GM10248 (cell line): ENCODE measurements around the gene LRRC3.

Source experiments
- CTCF ChIA-PET: fragments of 300-600 bp; sonication (Branson Sonifier 250); formaldehyde crosslinking; extraction: SDS; loops from one replicate; lab custom pipeline; 2021; ENCODE audit warnings: antibody characterized with exemption; lab: Yijun Ruan, JAX
- POLR2A ChIA-PET: fragments of 350-650 bp; sonication (Branson Sonifier 250); formaldehyde crosslinking; extraction: SDS; loops from one replicate; lab custom pipeline; 2020; ENCODE audit warnings: antibody characterized with exemption; lab: Yijun Ruan, JAX
- DNase-seq: peaks from one replicate; pipeline ENCODE4 v3.0.0; 2012; ENCODE audit errors: extremely low spot score
- TF ChIP-seq, protein P1 (sequence below): IDR thresholded peaks from 2 replicates; pipeline ENCODE4 v1.5.1; 2012; ENCODE audit warnings: mild to moderate bottlenecking, low read depth; ENCODE audit errors: extremely low read depth, missing control alignments, control extremely low read depth

LRRC3 gene

DNA sequence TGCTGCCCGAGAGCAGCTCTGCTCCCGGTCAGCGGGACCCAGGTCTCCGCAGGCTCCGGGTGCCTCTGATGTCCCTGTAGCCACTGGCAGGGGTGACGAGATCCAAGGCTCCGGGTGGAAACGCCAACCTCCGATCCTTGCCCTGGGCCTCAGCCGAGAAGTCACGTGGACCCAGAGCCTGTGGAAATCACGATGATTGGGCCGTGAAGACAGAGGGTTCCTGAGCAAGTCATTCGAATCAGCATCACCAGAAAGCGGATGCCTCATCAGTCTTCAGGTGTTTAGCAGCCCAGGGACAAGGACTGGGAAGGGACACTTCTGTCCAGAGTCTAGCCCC lies 12.5 kb downstream of the LRRC3 start:
- POLR2A ChIA-PET = no interaction called here
- TF ChIP-seq, protein P1, sequence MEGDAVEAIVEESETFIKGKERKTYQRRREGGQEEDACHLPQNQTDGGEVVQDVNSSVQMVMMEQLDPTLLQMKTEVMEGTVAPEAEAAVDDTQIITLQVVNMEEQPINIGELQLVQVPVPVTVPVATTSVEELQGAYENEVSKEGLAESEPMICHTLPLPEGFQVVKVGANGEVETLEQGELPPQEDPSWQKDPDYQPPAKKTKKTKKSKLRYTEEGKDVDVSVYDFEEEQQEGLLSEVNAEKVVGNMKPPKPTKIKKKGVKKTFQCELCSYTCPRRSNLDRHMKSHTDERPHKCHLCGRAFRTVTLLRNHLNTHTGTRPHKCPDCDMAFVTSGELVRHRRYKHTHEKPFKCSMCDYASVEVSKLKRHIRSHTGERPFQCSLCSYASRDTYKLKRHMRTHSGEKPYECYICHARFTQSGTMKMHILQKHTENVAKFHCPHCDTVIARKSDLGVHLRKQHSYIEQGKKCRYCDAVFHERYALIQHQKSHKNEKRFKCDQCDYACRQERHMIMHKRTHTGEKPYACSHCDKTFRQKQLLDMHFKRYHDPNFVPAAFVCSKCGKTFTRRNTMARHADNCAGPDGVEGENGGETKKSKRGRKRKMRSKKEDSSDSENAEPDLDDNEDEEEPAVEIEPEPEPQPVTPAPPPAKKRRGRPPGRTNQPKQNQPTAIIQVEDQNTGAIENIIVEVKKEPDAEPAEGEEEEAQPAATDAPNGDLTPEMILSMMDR = no peak
- CTCF ChIA-PET = no interaction called here
- DNase-seq = no peak

DNA sequence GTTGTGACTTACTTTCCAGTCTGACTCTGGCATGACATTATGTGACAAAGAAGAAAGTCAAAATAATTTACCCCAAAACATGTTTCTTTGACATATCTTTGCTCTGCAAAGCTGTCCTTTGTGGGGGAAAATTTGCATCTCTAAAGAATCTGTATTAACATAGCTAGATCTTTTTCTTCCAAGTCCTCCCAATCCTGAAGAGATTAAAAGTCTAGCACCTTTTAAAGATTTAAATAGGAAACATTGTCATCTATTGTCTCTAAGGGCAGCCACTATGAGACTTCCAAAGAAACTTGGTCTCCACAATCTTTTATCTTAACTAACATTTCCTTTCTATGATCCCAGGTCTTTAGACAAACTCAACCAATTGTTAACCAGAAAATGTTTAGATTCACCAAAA lies 16.0 kb downstream of the LRRC3 start:
- CTCF ChIA-PET = no interaction called here

GRCh38 chr21:44471996-44472395 lies 16.7 kb downstream of the LRRC3 start:
- POLR2A ChIA-PET = no interaction called here

More for the DNA sequence above, 16.0 kb downstream of the LRRC3 start:
- DNase-seq = no peak
- TF ChIP-seq, protein P1 = no peak
- POLR2A ChIA-PET = no interaction called here

DNA sequence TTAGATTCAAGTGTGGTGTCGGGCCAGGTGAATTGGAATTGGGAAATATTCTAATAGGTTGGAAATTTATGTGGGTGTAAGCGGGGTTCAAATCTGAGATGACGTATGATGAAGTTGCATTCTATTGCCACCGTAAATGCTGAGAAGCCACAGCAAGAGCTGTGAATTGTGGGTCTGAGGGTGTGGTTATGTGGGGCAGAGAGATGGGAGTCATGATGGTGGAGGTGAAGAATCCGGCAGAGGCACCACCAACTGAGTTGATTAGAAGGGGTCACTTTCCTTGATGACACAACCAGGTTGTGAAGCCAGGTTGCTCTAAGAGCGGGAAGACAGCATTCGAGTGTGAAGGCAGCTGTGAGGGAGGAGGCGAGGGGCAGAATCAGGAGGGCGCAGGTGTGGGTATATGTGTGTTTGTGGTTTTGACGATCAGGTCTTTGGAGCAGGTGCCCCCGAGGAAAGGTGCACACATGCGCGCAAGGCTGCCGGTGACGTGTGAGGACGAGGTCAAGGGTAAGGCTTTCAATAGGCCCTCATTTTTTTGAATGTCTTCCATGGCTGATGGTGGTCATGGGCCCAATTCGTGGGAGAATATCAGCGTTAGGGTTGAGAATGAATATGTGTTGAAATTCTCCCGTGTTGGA lies 18.7 kb downstream of the LRRC3 start:
- TF ChIP-seq, protein P1 = no peak
- ChIA-PET POLR2A (no interaction called here), CTCF (interaction anchor here (1.2 kb wide), 1 partner anchor 10 kb away, joined by 3 read pairs; no protein-coding TSS in a partner anchor)
- no peak for DNase-seq

More at GRCh38 chr21:44471996-44472395, 16.7 kb downstream of the LRRC3 start:
- DNase-seq = no peak
- CTCF ChIA-PET = no interaction called here
- TF ChIP-seq, protein P1 = no peak

DNA sequence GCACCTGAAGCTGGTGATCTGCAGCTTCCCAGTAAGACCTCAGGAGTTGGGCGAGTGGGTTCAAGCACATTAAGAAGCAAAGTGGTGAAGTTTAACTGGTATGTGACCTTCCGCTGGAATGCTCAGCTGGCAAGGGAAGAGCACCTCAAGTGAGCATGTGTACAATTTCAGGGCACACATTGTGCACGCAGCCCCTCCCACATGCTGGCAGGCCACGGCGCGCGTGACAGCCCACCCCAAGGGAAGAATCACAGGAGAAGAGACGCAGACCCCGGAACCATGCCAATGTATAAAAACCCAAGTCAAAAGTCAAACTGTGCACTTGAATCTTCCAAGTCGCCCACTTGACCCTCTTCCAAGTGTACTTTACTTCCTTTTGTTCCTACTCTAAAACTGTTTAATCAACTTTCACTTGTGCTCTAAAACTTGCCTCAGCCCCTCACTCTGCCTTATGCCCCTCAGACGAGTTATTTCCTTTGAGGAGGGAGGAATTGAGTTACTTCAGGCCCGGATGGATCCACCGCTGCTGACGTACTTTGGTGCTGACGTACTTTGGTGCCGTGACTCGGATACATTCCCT lies 20.0 kb downstream of the LRRC3 start:
- CTCF ChIA-PET = no interaction called here
- TF ChIP-seq, protein P1 = no peak
- POLR2A ChIA-PET = no interaction called here
- DNase-seq = no peak

- TF ChIP-seq, protein P1 = no peak
- CTCF ChIA-PET = no interaction called here
- DNase-seq = no peak
- POLR2A ChIA-PET = no interaction called here
Observed at GRCh38 chr21:44477131-44477530, 21.8 kb downstream of the LRRC3 start.
